Measurements from ENCODE around the gene TMC3. TPM values are rescaled to one million over a fixed set of nuclear protein-coding genes. Genes with fewer than 3 reads are reported as not detected.
A peak's percentile ranks its signal among the peaks of the same experiment; 100 is the strongest.

TMC3 gene
- total RNA-seq, 1 donor from 2014 or later, result 0.13 TPM

GRCh38 chr15:81312790-81313543 is 61.0 kb downstream of the TMC3 start:
- Histone ChIP-seq H3K4me1 (no peaks in the 10 kb centered on the region), H3K9ac (no peak overlapping the region), H3K4me3 (no peak overlapping the region), H2AFZ (replicated peaks) (no peak overlapping the region), H3F3A (ENCODE audit: low read depth) (no peaks in the 10 kb centered on the region), H3K9me3 (ENCODE audit: low read depth) (no peaks in the 10 kb centered on the region), H3K4me2 (no peak overlapping the region), H3K27me3 (no peaks in the 10 kb centered on the region), H3K36me3 (no peaks in the 10 kb centered on the region), H3K27ac (no peak overlapping the region), H4K20me1 (ENCODE audit: low read depth) (no peaks in the 10 kb centered on the region), H3K79me2 (ENCODE audit: low read depth) (no peaks in the 10 kb centered on the region)
- Mint-ChIP-seq H3K4me1 (peaks cover 6% of the 10 kb centered on the region), H3K4me3 (no peak overlapping the region), H3K27ac (no peak overlapping the region), H3K36me3 (no peaks in the 10 kb centered on the region), H3K27me3 (ENCODE audit: insufficient read depth, low read depth) (peaks cover 3% of the 10 kb centered on the region), H3K9me3 (no peaks in the 10 kb centered on the region)
- TF ChIP-seq CTCF (IDR thresholded peaks at IDR 0.05) (no peak), EZH2 (IDR thresholded peaks at IDR 0.05) (no peak), EZH2phosphoT487 (IDR thresholded peaks at IDR 0.05) (no peak)
- DNase-seq (ENCODE audit: low spot score), result no peak

- no peak for TF ChIP-seq CTCF (IDR thresholded peaks at IDR 0.05)
- no peak for TF ChIP-seq EZH2 (IDR thresholded peaks at IDR 0.05)
- no peak for TF ChIP-seq EZH2phosphoT487 (IDR thresholded peaks at IDR 0.05)
- Mint-ChIP-seq H3K27ac (no peak overlapping the region), H3K36me3 (no peaks in the 10 kb centered on the region), H3K9me3 (no peaks in the 10 kb centered on the region), H3K4me1 (peaks cover 6% of the 10 kb centered on the region), H3K27me3 (ENCODE audit: insufficient read depth, low read depth) (peaks cover 6% of the 10 kb centered on the region), H3K4me3 (no peak overlapping the region)
- Histone ChIP-seq H3K9ac (no peak overlapping the region), H3K27me3 (no peaks in the 10 kb centered on the region), H3F3A (ENCODE audit: low read depth) (no peaks in the 10 kb centered on the region), H3K4me1 (no peaks in the 10 kb centered on the region), H3K4me2 (no peak overlapping the region), H3K36me3 (no peaks in the 10 kb centered on the region), H2AFZ (replicated peaks) (no peak overlapping the region), H3K79me2 (ENCODE audit: low read depth) (no peaks in the 10 kb centered on the region), H3K4me3 (no peak overlapping the region), H4K20me1 (ENCODE audit: low read depth) (no peaks in the 10 kb centered on the region), H3K27ac (no peak overlapping the region), H3K9me3 (ENCODE audit: low read depth) (no peaks in the 10 kb centered on the region)
- no peak for DNase-seq (ENCODE audit: low spot score)
These were observed 62.1 kb downstream of the TMC3 start for GRCh38 chr15:81311752-81312464.

GRCh38 chr15:81310480-81310879 is 63.5 kb downstream of the TMC3 start:
- no peak overlapping the region for H2AFZ ChIP-seq (replicated peaks)
- no peak for DNase-seq (ENCODE audit: low spot score)
- H3K4me2 ChIP-seq, result no peak overlapping the region
- H3K27ac Mint-ChIP-seq, result peak overlapping the region; percentile 63
- no peak overlapping the region for H3K4me3 ChIP-seq
- H3K27ac ChIP-seq, result no peak overlapping the region
- H3K36me3 ChIP-seq, result no peaks in the 10 kb centered on the region
- TF ChIP-seq CTCF (IDR thresholded peaks at IDR 0.05) (no peak), EZH2 (IDR thresholded peaks at IDR 0.05) (no peak), EZH2phosphoT487 (IDR thresholded peaks at IDR 0.05) (no peak)
- H3K4me1 Mint-ChIP-seq, result peaks cover 6% of the 10 kb centered on the region
- H4K20me1 ChIP-seq (ENCODE audit: low read depth), result no peaks in the 10 kb centered on the region
- H3K79me2 ChIP-seq (ENCODE audit: low read depth), result no peaks in the 10 kb centered on the region
- no peaks in the 10 kb centered on the region for H3F3A ChIP-seq (ENCODE audit: low read depth)
- H3K4me3 Mint-ChIP-seq, result no peak overlapping the region
- H3K9me3 ChIP-seq (ENCODE audit: low read depth), result no peaks in the 10 kb centered on the region
- no peaks in the 10 kb centered on the region for H3K27me3 ChIP-seq
- no peak overlapping the region for H3K9ac ChIP-seq
- H3K27me3 Mint-ChIP-seq (ENCODE audit: insufficient read depth, low read depth), result peaks cover 9% of the 10 kb centered on the region
- no peaks in the 10 kb centered on the region for H3K36me3 Mint-ChIP-seq
- H3K9me3 Mint-ChIP-seq, result no peaks in the 10 kb centered on the region
- no peaks in the 10 kb centered on the region for H3K4me1 ChIP-seq

Measured in neural progenitor cell (in vitro differentiated cells).